GM20431 (cell line): ENCODE data around the gene MAP2K4.

Source experiments
- in situ Hi-C: fragments of 300-500 bp; cut with MseI, MboI; formaldehyde crosslinking; loops from one replicate; pipeline ENCODE4 v1.15.0; 2020; ENCODE audit warnings: low sequenced_read_pairs; ENCODE audit not compliant: unreplicated experiment

Gene MAP2K4

GRCh38 chr17:12035673-12036072 lies 15.0 kb downstream of the MAP2K4 start:
- in situ Hi-C loops, result no loop called here

GRCh38 chr17:12037970-12038369 lies 17.3 kb downstream of the MAP2K4 start:
- in situ Hi-C loops, result no loop called here

GRCh38 chr17:12040478-12040877 lies 19.8 kb downstream of the MAP2K4 start:
- in situ Hi-C loops, result no loop called here

- in situ Hi-C loops, result no loop called here
These were observed 20.6 kb downstream of the MAP2K4 start for GRCh38 chr17:12041312-12041711.

GRCh38 chr17:12043702-12044101 lies 23.0 kb downstream of the MAP2K4 start:
- in situ Hi-C loops, result no loop called here

GRCh38 chr17:12046786-12047185 lies 26.1 kb downstream of the MAP2K4 start:
- in situ Hi-C loops, result no loop called here

- in situ Hi-C loops, result no loop called here
These were observed 27.2 kb downstream of the MAP2K4 start for GRCh38 chr17:12047681-12048376.

GRCh38 chr17:12048843-12049473 lies 28.3 kb downstream of the MAP2K4 start:
- in situ Hi-C loops, result no loop called here

GRCh38 chr17:12050646-12051225 lies 30.1 kb downstream of the MAP2K4 start:
- in situ Hi-C loops, result no loop called here

GRCh38 chr17:12053552-12053951 lies 32.9 kb downstream of the MAP2K4 start:
- in situ Hi-C loops, result no loop called here

- in situ Hi-C loops, result no loop called here
These were observed 35.2 kb downstream of the MAP2K4 start for GRCh38 chr17:12055889-12056288.

GRCh38 chr17:12057520-12057919 lies 36.8 kb downstream of the MAP2K4 start:
- in situ Hi-C loops, result no loop called here

- in situ Hi-C loops, result no loop called here
These were observed 37.9 kb downstream of the MAP2K4 start for GRCh38 chr17:12058535-12058934.

- in situ Hi-C loops, result no loop called here
These were observed 41.6 kb downstream of the MAP2K4 start for GRCh38 chr17:12062249-12062648.

- in situ Hi-C loops, result no loop called here
These were observed 43.7 kb downstream of the MAP2K4 start for GRCh38 chr17:12064395-12064794.

- in situ Hi-C loops, result no loop called here
These were observed 46.8 kb downstream of the MAP2K4 start for GRCh38 chr17:12067485-12067884.

GRCh38 chr17:12068946-12069345 lies 48.3 kb downstream of the MAP2K4 start:
- in situ Hi-C loops, result no loop called here

GRCh38 chr17:12070561-12070960 lies 49.9 kb downstream of the MAP2K4 start:
- in situ Hi-C loops, result no loop called here

- in situ Hi-C loops, result no loop called here
These were observed 53.7 kb downstream of the MAP2K4 start for GRCh38 chr17:12074346-12074745.

GRCh38 chr17:12077773-12078172 lies 57.1 kb downstream of the MAP2K4 start:
- in situ Hi-C loops, result no loop called here

GRCh38 chr17:12078791-12079190 lies 58.1 kb downstream of the MAP2K4 start:
- in situ Hi-C loops, result no loop called here

- in situ Hi-C loops, result no loop called here
These were observed 61.0 kb downstream of the MAP2K4 start for GRCh38 chr17:12081720-12082119.
